Neural cell (in vitro differentiated cells): Measurements from ENCODE around the gene APC. TPM values are rescaled to one million over a fixed set of nuclear protein-coding genes. Genes with fewer than 3 reads are reported as not detected.

Experiments used
- H2AFZ ChIP-seq: fragments of 200-600, 300-800 bp; sonication (generic), shearing (Covaris generic); 2 replicates; pipeline ENCODE4 v1.6.0; 2014; ENCODE audit warnings: low read depth, mild to moderate bottlenecking, antibody characterized with exemption, low read length, moderate library complexity
- H3F3A ChIP-seq: fragments of 200-600 bp; shearing (Covaris generic); 2 replicates; pipeline ENCODE4 v1.6.1; 2016; ENCODE audit warnings: mild to moderate bottlenecking, moderate library complexity, mixed read lengths, antibody characterized with exemption, low read length; ENCODE audit not compliant: insufficient read depth, poor library complexity, severe bottlenecking
- H3K27ac ChIP-seq: fragments of 200-600, 300-800 bp; sonication (generic), shearing (Covaris generic); 2 replicates; pipeline ENCODE4 v1.5.1; 2014; ENCODE audit warnings: mild to moderate bottlenecking, low read length, moderate library complexity
- H3K27me3 ChIP-seq: fragments of 300-800, 200-600 bp; sonication (generic), shearing (Covaris generic); 2 replicates; pipeline ENCODE4 v1.6.0; 2014; ENCODE audit warnings: mild to moderate bottlenecking, low read depth, low read length, moderate library complexity; ENCODE audit not compliant: insufficient read depth
- H3K36me3 ChIP-seq: fragments of 300-800, 200-600 bp; sonication (generic), shearing (Covaris generic); 2 replicates; pipeline ENCODE4 v1.5.1; 2014; ENCODE audit warnings: mild to moderate bottlenecking, antibody characterized with exemption, low read length, moderate library complexity; ENCODE audit not compliant: insufficient read depth
- H3K4me2 ChIP-seq: fragments of 300-800, 200-600 bp; sonication (generic), shearing (Covaris generic); 2 replicates; pipeline ENCODE4 v1.6.0; 2014; ENCODE audit warnings: mild to moderate bottlenecking, low read length
- H3K4me3 ChIP-seq: fragments of 300-800, 200-600 bp; sonication (generic), shearing (Covaris generic); 2 replicates; pipeline ENCODE4 v1.5.1; 2014; ENCODE audit warnings: mild to moderate bottlenecking, low read length, moderate library complexity
- H3K79me2 ChIP-seq: fragments of 200-600 bp; shearing (Covaris generic); replicated peaks from 2 replicates; pipeline ENCODE4 v1.6.0; 2014; ENCODE audit warnings: mild to moderate bottlenecking, low read length, moderate library complexity; ENCODE audit not compliant: insufficient read depth
- H3K9ac ChIP-seq: fragments of 300-800, 200-600 bp; sonication (generic), shearing (Covaris generic); 2 replicates; pipeline ENCODE4 v1.6.1; 2016; ENCODE audit warnings: mild to moderate bottlenecking, low read length, mixed read lengths
- H3K9me2 ChIP-seq: fragments of 200-600 bp; shearing (Covaris generic); 2 replicates; pipeline ENCODE4 v1.6.1; 2016; ENCODE audit warnings: mild to moderate bottlenecking, low read length, mixed read lengths; ENCODE audit not compliant: insufficient read depth
- H3K9me3 ChIP-seq: fragments of 200-600, 300-800 bp; sonication (generic), shearing (Covaris generic); 2 replicates; pipeline ENCODE4 v1.6.1; 2016; ENCODE audit warnings: mild to moderate bottlenecking, mixed run types, low read length, moderate library complexity, mixed read lengths
- H4K20me1 ChIP-seq: fragments of 200-600 bp; shearing (Covaris generic); 2 replicates; pipeline ENCODE4 v1.6.1; 2016; ENCODE audit warnings: mild to moderate bottlenecking, mixed run types; ENCODE audit not compliant: insufficient read depth
- EP300 ChIP-seq: fragments of 450-650 bp; conservative IDR thresholded peaks from 2 replicates; pipeline ENCODE4 v1.6.1; 2014; ENCODE audit warnings: antibody characterized with exemption, mild to moderate bottlenecking, moderate library complexity; ENCODE audit not compliant: poor library complexity, severe bottlenecking
- EZH2 ChIP-seq: fragments of 200-600, 300-800 bp; shearing (Covaris generic), sonication (generic); IDR thresholded peaks from 2 replicates; pipeline ENCODE4 v1.6.1; 2014; ENCODE audit warnings: antibody characterized with exemption, low read length, borderline replicate concordance, mild to moderate bottlenecking; ENCODE audit not compliant: insufficient read depth, poor library complexity, severe bottlenecking
- MXI1 ChIP-seq: fragments of 450-650 bp; conservative IDR thresholded peaks from 2 replicates; pipeline ENCODE4 v1.6.1; 2014; ENCODE audit warnings: antibody characterized with exemption, mild to moderate bottlenecking; ENCODE audit not compliant: poor library complexity, severe bottlenecking
- POLR2AphosphoS5 ChIP-seq: IDR thresholded peaks from 2 replicates; pipeline ENCODE4 v1.6.1; 2012
- RAD21 ChIP-seq: fragments of 450-650 bp; conservative IDR thresholded peaks from 2 replicates; pipeline ENCODE4 v1.6.1; 2014; ENCODE audit warnings: antibody characterized with exemption, mild to moderate bottlenecking, moderate library complexity
- REST ChIP-seq: IDR thresholded peaks from 2 replicates; pipeline ENCODE4 v1.6.1; 2012; ENCODE audit warnings: borderline replicate concordance
- SMC3 ChIP-seq: fragments of 450-650 bp; conservative IDR thresholded peaks from 2 replicates; pipeline ENCODE4 v1.6.1; 2014; ENCODE audit warnings: antibody characterized with exemption, mild to moderate bottlenecking, moderate library complexity; ENCODE audit not compliant: poor library complexity
- TAF1 ChIP-seq: IDR thresholded peaks from 2 replicates; pipeline ENCODE4 v1.6.1; 2012; ENCODE audit warnings: low read depth
- polyA plus RNA-seq: library from polyadenylated mRNA; depleted of rRNA; stranded (reverse); fragments of >200 nt; gene quantifications from 2 replicates; pipeline ENCODE4 v1.2.3, GENCODE V29; 2014

The APC gene
- polyA plus RNA-seq, 1 donor from 2014 or later, result 40.6 TPM

- Histone ChIP-seq H3K9ac (no peak overlapping the region), H3K27ac (no peak overlapping the region), H3K4me3 (no peak overlapping the region), H3F3A (no peaks in the 10 kb centered on the region), H3K4me2 (no peak overlapping the region), H3K79me2 (no peaks in the 10 kb centered on the region), H3K9me2 (no peaks in the 10 kb centered on the region), H3K27me3 (no peaks in the 10 kb centered on the region), H4K20me1 (no peaks in the 10 kb centered on the region), H3K9me3 (no peaks in the 10 kb centered on the region), H2AFZ (no peak overlapping the region), H3K36me3 (peaks cover 14% of the 10 kb centered on the region)
- TF ChIP-seq SMC3 (no peak), EP300 (no peak), POLR2AphosphoS5 (no peak), REST (no peak), MXI1 (no peak), RAD21 (no peak), TAF1 (no peak), EZH2 (no peak)
Measured at GRCh38 chr5:112811023-112811422, 73.3 kb downstream of the APC start.

GRCh38 chr5:112812549-112812948, 74.9 kb downstream of the APC start:
- no peak overlapping the region for H3K9ac ChIP-seq

GRCh38 chr5:112820246-112820645, 82.6 kb downstream of the APC start:
- H2AFZ ChIP-seq, result no peak overlapping the region
- no peaks in the 10 kb centered on the region for H3K9me3 ChIP-seq
- H3K79me2 ChIP-seq, result no peaks in the 10 kb centered on the region
- no peak overlapping the region for H3K9ac ChIP-seq
- no peak overlapping the region for H3K4me3 ChIP-seq
- H4K20me1 ChIP-seq, result no peaks in the 10 kb centered on the region
- TF ChIP-seq TAF1, result no peak
- H3K36me3 ChIP-seq, result peaks cover 40% of the 10 kb centered on the region
- no peaks in the 10 kb centered on the region for H3F3A ChIP-seq
- H3K4me2 ChIP-seq, result no peak overlapping the region
- H3K27me3 ChIP-seq, result no peaks in the 10 kb centered on the region
- H3K9me2 ChIP-seq, result no peaks in the 10 kb centered on the region
- H3K27ac ChIP-seq, result no peak overlapping the region

More at GRCh38 chr5:112812549-112812948, 74.9 kb downstream of the APC start:
- no peaks in the 10 kb centered on the region for H4K20me1 ChIP-seq
- no peak overlapping the region for H2AFZ ChIP-seq
- H3K4me2 ChIP-seq, result no peak overlapping the region
- H3F3A ChIP-seq, result no peaks in the 10 kb centered on the region
- H3K9me3 ChIP-seq, result no peaks in the 10 kb centered on the region
- no peak overlapping the region for H3K4me3 ChIP-seq
- H3K27ac ChIP-seq, result no peak overlapping the region
- H3K79me2 ChIP-seq, result no peaks in the 10 kb centered on the region
- TF ChIP-seq POLR2AphosphoS5, result no peak
- no peaks in the 10 kb centered on the region for H3K27me3 ChIP-seq
- no peaks in the 10 kb centered on the region for H3K9me2 ChIP-seq
- peaks cover 17% of the 10 kb centered on the region for H3K36me3 ChIP-seq
